Diencephalon (tissue), 1 donor: ENCODE data around the gene SUPT3H. TPM values are rescaled to one million over a fixed set of nuclear protein-coding genes. Genes with fewer than 3 reads are reported as not detected.

Source experiments
- small RNA-seq: library from RNA; depleted of rRNA; stranded (forward); fragments of <200 nt; gene quantifications from one replicate; pipeline ENCODE3, GENCODE V24; 2014
- total RNA-seq: library from RNA; depleted of rRNA; stranded (reverse); fragments of >200 nt; gene quantifications from one replicate; pipeline ENCODE4 v1.2.3, GENCODE V29; 2014

The SUPT3H gene
- total RNA-seq = 64.8 TPM

GRCh38 chr6:45377554-45378333, at the start of gene SUPT3H:
SUPT3H (minus strand) TSS chr6:45377934.

GRCh38 chr6:45327956-45328522, 49.7 kb downstream of the SUPT3H start, which contains the start of gene RUNX2:
RUNX2 (plus strand) TSS chr6:45328330; CDS start chr6:45328727, 397 bp downstream.

Small RNA genes lying within 50 kb of the gene (small RNA-seq; reads per million reads assigned to genes)
- not detected for gene MIR586

Other genes starting within 250 kb of the SUPT3H start
- gene RUNX2, start 49.6 kb downstream of the SUPT3H start, total RNA-seq = 0.23 TPM